Measurements from ENCODE around the gene MTHFD1L. TPM values are rescaled to one million over a fixed set of nuclear protein-coding genes. Genes with fewer than 3 reads are reported as not detected.

Gene MTHFD1L
- total and polyA plus RNA-seq, 7 donors, result 0.60 to 17.9 (median 3.0) TPM

DNA sequence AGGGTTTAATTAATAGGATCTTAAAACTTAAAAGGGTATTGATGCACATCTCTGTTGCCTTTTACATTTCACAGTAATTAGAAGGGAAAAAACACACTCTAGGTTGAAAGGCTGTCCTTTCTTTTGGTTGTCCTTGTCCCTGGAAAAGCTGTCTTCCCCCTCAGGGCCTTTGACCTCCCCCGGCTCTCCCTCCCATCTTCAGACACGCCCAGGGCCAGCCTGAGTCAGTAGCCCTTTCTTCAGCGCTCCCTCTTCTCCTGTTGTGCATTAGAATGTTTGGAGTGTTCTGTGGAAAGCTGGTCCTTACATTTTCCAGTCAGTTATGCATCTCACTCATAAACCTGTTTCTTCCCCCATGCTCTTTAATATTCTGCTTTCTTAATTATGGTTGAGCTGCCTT is 157.0 kb downstream of the MTHFD1L start:
- WGBS, 2 donors, result 84 to 86% methylated on average over 3 of the region's 3 CpGs
- no peak for DNase-seq
- no peaks in the 10 kb centered on the region for H3K27me3 ChIP-seq

DNA sequence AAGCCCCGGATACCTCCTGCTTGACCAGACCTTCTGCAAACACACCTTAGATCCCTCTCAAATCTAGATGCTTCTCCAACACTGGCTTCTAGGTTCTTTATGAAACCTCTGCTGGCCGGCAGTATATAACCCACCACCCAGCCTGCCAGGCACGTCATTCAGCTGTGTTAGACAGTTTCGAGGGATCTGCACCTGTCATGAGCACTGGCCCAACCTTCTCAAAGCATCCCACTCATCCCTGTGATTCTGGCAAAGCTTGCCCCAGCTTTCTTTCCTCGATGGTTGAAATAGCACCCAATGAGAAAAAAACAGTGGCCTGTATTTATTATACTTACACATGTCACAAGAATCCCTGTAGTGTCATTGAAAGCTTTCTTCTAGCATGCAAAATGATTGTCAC is 157.8 kb downstream of the MTHFD1L start:
- Histone ChIP-seq H3K9me3 (no peaks in the 10 kb centered on the region), H3K4me1 (peaks cover 0 to 26% (median 11%) of the 10 kb centered on the region in 4 donors), H3K4me3 (no peak overlapping the region), H3K27ac (peak overlapping the region in 2 of 4 donors; percentile 82), H3K27me3 (no peaks in the 10 kb centered on the region), H3K36me3 (no peaks in the 10 kb centered on the region)
- DNase-seq, result no peak
- WGBS, 2 donors, result 95 to 96% methylated on average over 5 of the region's 5 CpGs
- TF ChIP-seq, protein P1, sequence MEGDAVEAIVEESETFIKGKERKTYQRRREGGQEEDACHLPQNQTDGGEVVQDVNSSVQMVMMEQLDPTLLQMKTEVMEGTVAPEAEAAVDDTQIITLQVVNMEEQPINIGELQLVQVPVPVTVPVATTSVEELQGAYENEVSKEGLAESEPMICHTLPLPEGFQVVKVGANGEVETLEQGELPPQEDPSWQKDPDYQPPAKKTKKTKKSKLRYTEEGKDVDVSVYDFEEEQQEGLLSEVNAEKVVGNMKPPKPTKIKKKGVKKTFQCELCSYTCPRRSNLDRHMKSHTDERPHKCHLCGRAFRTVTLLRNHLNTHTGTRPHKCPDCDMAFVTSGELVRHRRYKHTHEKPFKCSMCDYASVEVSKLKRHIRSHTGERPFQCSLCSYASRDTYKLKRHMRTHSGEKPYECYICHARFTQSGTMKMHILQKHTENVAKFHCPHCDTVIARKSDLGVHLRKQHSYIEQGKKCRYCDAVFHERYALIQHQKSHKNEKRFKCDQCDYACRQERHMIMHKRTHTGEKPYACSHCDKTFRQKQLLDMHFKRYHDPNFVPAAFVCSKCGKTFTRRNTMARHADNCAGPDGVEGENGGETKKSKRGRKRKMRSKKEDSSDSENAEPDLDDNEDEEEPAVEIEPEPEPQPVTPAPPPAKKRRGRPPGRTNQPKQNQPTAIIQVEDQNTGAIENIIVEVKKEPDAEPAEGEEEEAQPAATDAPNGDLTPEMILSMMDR (IDR thresholded peaks at IDR 0.05), result no peak
- no peak for TF ChIP-seq EP300 (IDR thresholded peaks at IDR 0.05)
- TF ChIP-seq POLR2AphosphoS5 (IDR thresholded peaks at IDR 0.05), result no peak
- TF ChIP-seq POLR2A (IDR thresholded peaks at IDR 0.05), result no peak
- intact Hi-C loops (cut with DNase I), result no loop called here

More for the DNA sequence above, 157.0 kb downstream of the MTHFD1L start:
- Histone ChIP-seq H3K9me3 (no peaks in the 10 kb centered on the region), H3K27ac (peak overlapping the region in 1 of 4 donors; percentile 7), H3K4me3 (no peak overlapping the region), H3K4me1 (peaks cover 0 to 27% (median 11%) of the 10 kb centered on the region in 4 donors), H3K36me3 (no peaks in the 10 kb centered on the region)
- intact Hi-C loops (cut with DNase I), result no loop called here
- TF ChIP-seq EP300 (IDR thresholded peaks at IDR 0.05) (no peak), POLR2A (IDR thresholded peaks at IDR 0.05) (no peak), POLR2AphosphoS5 (IDR thresholded peaks at IDR 0.05) (no peak)
- TF ChIP-seq, protein P1 (IDR thresholded peaks at IDR 0.05), result no peak

DNA sequence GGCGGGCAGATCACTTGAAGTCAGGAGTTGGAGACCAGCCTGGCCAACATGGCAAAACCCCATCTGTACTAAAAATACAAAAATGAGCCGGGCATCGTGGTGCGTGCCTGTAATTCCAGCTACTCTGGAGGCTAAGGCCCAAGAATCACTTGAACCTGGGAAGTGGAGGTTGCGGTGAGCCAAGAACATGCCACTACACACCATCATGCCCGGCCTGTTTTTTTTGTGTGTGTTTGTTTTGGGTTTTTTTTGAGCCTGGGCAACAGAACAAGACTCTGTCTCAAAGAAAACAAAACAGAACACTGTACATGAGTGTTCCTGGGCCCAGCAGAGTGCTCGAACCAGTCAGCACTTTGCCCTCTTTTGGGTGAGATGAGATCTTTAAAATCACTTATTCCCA is 159.1 kb downstream of the MTHFD1L start:
- Histone ChIP-seq H3K4me1 (peaks cover 0 to 20% (median 11%) of the 10 kb centered on the region in 4 donors), H3K27ac (peak overlapping the region in 3 of 4 donors; percentile 57 to 82 (median 82)), H3K27me3 (no peaks in the 10 kb centered on the region), H3K4me3 (no peak overlapping the region), H3K36me3 (no peaks in the 10 kb centered on the region), H3K9me3 (no peaks in the 10 kb centered on the region)
- no peak for TF ChIP-seq EP300 (IDR thresholded peaks at IDR 0.05)
- TF ChIP-seq POLR2AphosphoS5 (IDR thresholded peaks at IDR 0.05), result no peak
- TF ChIP-seq, protein P1 (IDR thresholded peaks at IDR 0.05), result no peak
- TF ChIP-seq POLR2A (IDR thresholded peaks at IDR 0.05), result no peak
- WGBS, 2 donors, result 94 to 98% methylated on average over 7 of the region's 7 CpGs
- intact Hi-C loops (cut with DNase I), result no loop called here
- DNase-seq, result no peak

DNA sequence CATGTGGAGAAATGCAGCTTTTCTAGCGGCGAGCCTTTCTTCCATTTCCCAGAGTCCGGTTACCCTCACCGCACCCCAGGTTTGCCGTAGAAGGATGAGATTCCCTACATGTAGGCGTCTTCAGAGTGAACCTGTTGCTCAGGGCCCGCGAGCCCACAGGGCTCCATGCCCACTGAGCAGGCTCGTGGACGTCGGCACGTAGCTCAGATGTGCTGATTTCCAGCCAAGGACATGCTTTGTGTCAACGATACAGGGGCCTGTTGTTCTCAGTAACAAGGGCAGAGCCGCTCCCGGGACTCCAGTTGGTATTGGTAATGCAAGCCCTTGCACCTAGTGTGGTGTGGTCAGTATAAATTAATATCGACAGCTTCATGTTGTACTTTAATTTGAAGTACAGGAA is 159.6 kb downstream of the MTHFD1L start:
- DNase-seq, result peak; percentile 91
- Histone ChIP-seq H3K4me3 (no peak overlapping the region), H3K27ac (peak overlapping the region in 3 of 4 donors; percentile 57 to 82 (median 82)), H3K27me3 (no peaks in the 10 kb centered on the region), H3K4me1 (peaks cover 0 to 20% (median 11%) of the 10 kb centered on the region in 4 donors), H3K9me3 (no peaks in the 10 kb centered on the region), H3K36me3 (no peaks in the 10 kb centered on the region)
- WGBS, 2 donors, result 95 to 96% methylated on average over 16 of the region's 16 CpGs
- TF ChIP-seq, protein P1 (IDR thresholded peaks at IDR 0.05), result no peak
- TF ChIP-seq POLR2AphosphoS5 (IDR thresholded peaks at IDR 0.05) (peak; percentile 64 to 86 (median 78)), EP300 (IDR thresholded peaks at IDR 0.05) (peak; percentile 35 to 95 (median 84))
- intact Hi-C loops (cut with DNase I), result no loop called here
